ENCODE results near the gene FGF10.

FGF10 gene

GRCh38 chr5:44257653-44258365 is 131.4 kb downstream of the FGF10 start:
- Histone ChIP-seq H3K27me3 (replicated peaks; ENCODE audit: control insufficient read depth, insufficient read depth, low read length) (no peaks in the 10 kb centered on the region), H3K4me3 (replicated peaks; ENCODE audit: low read depth, low read length) (no peak overlapping the region), H3K36me3 (ENCODE audit: control insufficient read depth, insufficient read depth, low read length) (no peaks in the 10 kb centered on the region)
- DNase-seq (ENCODE audit: extremely low read depth, insufficient read length) = no peak
- TF ChIP-seq, protein P1, sequence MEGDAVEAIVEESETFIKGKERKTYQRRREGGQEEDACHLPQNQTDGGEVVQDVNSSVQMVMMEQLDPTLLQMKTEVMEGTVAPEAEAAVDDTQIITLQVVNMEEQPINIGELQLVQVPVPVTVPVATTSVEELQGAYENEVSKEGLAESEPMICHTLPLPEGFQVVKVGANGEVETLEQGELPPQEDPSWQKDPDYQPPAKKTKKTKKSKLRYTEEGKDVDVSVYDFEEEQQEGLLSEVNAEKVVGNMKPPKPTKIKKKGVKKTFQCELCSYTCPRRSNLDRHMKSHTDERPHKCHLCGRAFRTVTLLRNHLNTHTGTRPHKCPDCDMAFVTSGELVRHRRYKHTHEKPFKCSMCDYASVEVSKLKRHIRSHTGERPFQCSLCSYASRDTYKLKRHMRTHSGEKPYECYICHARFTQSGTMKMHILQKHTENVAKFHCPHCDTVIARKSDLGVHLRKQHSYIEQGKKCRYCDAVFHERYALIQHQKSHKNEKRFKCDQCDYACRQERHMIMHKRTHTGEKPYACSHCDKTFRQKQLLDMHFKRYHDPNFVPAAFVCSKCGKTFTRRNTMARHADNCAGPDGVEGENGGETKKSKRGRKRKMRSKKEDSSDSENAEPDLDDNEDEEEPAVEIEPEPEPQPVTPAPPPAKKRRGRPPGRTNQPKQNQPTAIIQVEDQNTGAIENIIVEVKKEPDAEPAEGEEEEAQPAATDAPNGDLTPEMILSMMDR (IDR thresholded peaks at IDR 0.05; ENCODE audit: insufficient read depth, low read length, poor library complexity, severe bottlenecking) = no peak

DNA sequence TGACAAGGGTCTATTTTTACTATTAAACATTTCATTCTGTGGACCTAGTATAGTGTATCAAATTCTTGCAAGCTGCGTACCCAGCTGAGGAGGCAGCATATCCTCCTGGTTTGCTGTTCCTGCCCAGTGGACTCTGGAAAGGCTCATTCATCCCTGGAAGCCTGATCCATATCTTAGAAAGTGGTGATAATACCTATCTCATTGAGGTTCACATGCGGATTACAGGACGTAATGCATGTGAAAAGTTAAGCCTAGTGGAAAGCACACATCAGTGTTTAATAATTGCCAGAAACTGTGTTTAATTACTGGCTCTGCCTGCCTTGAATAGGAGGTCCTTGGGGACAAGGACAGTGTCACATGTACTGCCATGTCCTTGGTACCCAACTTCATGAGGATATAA is 132.0 kb downstream of the FGF10 start:
- H3K4me3 ChIP-seq (replicated peaks; ENCODE audit: low read depth, low read length) = no peak overlapping the region
- TF ChIP-seq, protein P1 (IDR thresholded peaks at IDR 0.05; ENCODE audit: insufficient read depth, low read length, poor library complexity, severe bottlenecking) = no peak
- no peak for DNase-seq (ENCODE audit: extremely low read depth, insufficient read length)
- H3K36me3 ChIP-seq (ENCODE audit: control insufficient read depth, insufficient read depth, low read length) = no peaks in the 10 kb centered on the region
- no peaks in the 10 kb centered on the region for H3K27me3 ChIP-seq (replicated peaks; ENCODE audit: control insufficient read depth, insufficient read depth, low read length)
